Activated B cell treated with CpG ODN at 0.5 μM for 24 hours (primary cell): ENCODE measurements around the gene MTUS2. TPM values are rescaled to one million over a fixed set of nuclear protein-coding genes. Genes with fewer than 3 reads are reported as not detected.

Experiments
- ATAC-seq: fragments of 200-7000 bp; cut with Tn5 transposase; one replicate; pipeline ENCODE4 v1.10.0; 2021; ENCODE audit warnings: low read depth, mild to moderate bottlenecking, moderate library complexity
- CTCF ChIA-PET: fragments of 350-600 bp; sonication (Branson Sonifier 250); formaldehyde crosslinking; loops from one replicate; lab custom pipeline; 2021; ENCODE audit warnings: antibody characterized with exemption; lab: Charles Lee
- POLR2A ChIA-PET: fragments of 350-600 bp; sonication (Branson Sonifier 250); formaldehyde crosslinking; loops from one replicate; lab custom pipeline; 2021; ENCODE audit warnings: antibody characterized with exemption; lab: Charles Lee
- DNase-seq: peaks from one replicate; pipeline ENCODE4 v3.0.0; 2022
- H3K27ac Mint-ChIP-seq: one replicate; pipeline ENCODE4 v1.8.0; 2020; ENCODE audit warnings: mixed read lengths
- H3K27me3 Mint-ChIP-seq: one replicate; pipeline ENCODE4 v1.8.0; 2021; ENCODE audit warnings: mixed read lengths
- H3K36me3 Mint-ChIP-seq: one replicate; pipeline ENCODE4 v1.8.0; 2021; ENCODE audit warnings: low read depth, mixed read lengths
- H3K4me1 Mint-ChIP-seq: one replicate; pipeline ENCODE4 v1.8.0; 2021; ENCODE audit warnings: mixed read lengths
- H3K4me3 Mint-ChIP-seq: one replicate; pipeline ENCODE4 v1.8.0; 2020; ENCODE audit warnings: mild to moderate bottlenecking, mixed read lengths
- H3K9me3 Mint-ChIP-seq: one replicate; pipeline ENCODE4 v1.8.0; 2020; ENCODE audit warnings: mixed read lengths
- CTCF ChIP-seq: fragments of 200-600 bp; IDR thresholded peaks from one replicate; pipeline ENCODE4 v1.8.0; 2022; ENCODE audit warnings: antibody characterized with exemption, mild to moderate bottlenecking
- intact Hi-C: fragments of 100-400 bp; cut with micrococcal nuclease; formaldehyde crosslinking; loops from one replicate; pipeline ENCODE4 v1.15.1; 2024
- total RNA-seq: library from RNA; stranded (reverse); gene quantifications from 2 replicates; pipeline ENCODE4 v1.2.3, GENCODE V29; 2022

The MTUS2 gene
- total RNA-seq, 1 donor from 2014 or later, result not detected

- Mint-ChIP-seq H3K4me1 (no peaks in the 10 kb centered on the region), H3K27me3 (peaks cover 3% of the 10 kb centered on the region), H3K36me3 (no peaks in the 10 kb centered on the region), H3K4me3 (no peak overlapping the region), H3K9me3 (peaks cover 2% of the 10 kb centered on the region), H3K27ac (no peak overlapping the region)
- CTCF ChIA-PET, result no interaction called here
- DNase-seq (no peak), ATAC-seq (no peak)
- intact Hi-C loops, result no loop called here
- POLR2A ChIA-PET, result no interaction called here
- no peak for TF ChIP-seq CTCF
Observed at GRCh38 chr13:29224206-29224605, 404.1 kb downstream of the MTUS2 start.

GRCh38 chr13:29227576-29227975 is 407.4 kb downstream of the MTUS2 start:
- Mint-ChIP-seq H3K27me3 (peaks cover 2% of the 10 kb centered on the region), H3K27ac (no peak overlapping the region), H3K4me1 (no peaks in the 10 kb centered on the region), H3K4me3 (no peak overlapping the region), H3K36me3 (no peaks in the 10 kb centered on the region), H3K9me3 (peaks cover 2% of the 10 kb centered on the region)
- POLR2A ChIA-PET, result no interaction called here
- no peak for TF ChIP-seq CTCF
- no peak for DNase-seq
- ATAC-seq, result no peak
- intact Hi-C loops, result no loop called here
- CTCF ChIA-PET, result no interaction called here

- no peak for TF ChIP-seq CTCF
- Mint-ChIP-seq H3K27me3 (peaks cover 2% of the 10 kb centered on the region), H3K4me3 (no peak overlapping the region), H3K4me1 (no peaks in the 10 kb centered on the region), H3K36me3 (no peaks in the 10 kb centered on the region), H3K27ac (no peak overlapping the region), H3K9me3 (no peaks in the 10 kb centered on the region)
- DNase-seq (no peak), ATAC-seq (no peak)
- CTCF ChIA-PET, result no interaction called here
- intact Hi-C loops, result no loop called here
- POLR2A ChIA-PET, result no interaction called here
Observed at GRCh38 chr13:29230299-29230845, 410.2 kb downstream of the MTUS2 start.

GRCh38 chr13:29239653-29240525 is 419.8 kb downstream of the MTUS2 start:
- ATAC-seq (no peak), DNase-seq (no peak)

More at GRCh38 chr13:29239653-29240525, 419.8 kb downstream of the MTUS2 start:
- H3K27me3 Mint-ChIP-seq, result peaks cover 23% of the 10 kb centered on the region
- no peaks in the 10 kb centered on the region for H3K36me3 Mint-ChIP-seq
- no peak for TF ChIP-seq CTCF
- intact Hi-C loops, result no loop called here
- no peak overlapping the region for H3K4me3 Mint-ChIP-seq
- no peaks in the 10 kb centered on the region for H3K4me1 Mint-ChIP-seq
- no peak overlapping the region for H3K27ac Mint-ChIP-seq
- ChIA-PET POLR2A (no interaction called here), CTCF (no interaction called here)
- no peaks in the 10 kb centered on the region for H3K9me3 Mint-ChIP-seq
